GM23338 (cell line): ENCODE measurements around the gene GPR63. TPM values are rescaled to one million over a fixed set of nuclear protein-coding genes. Genes with fewer than 3 reads are reported as not detected.

ENCODE experiments used
- ATAC-seq: fragments of 200-7000 bp; cut with Tn5 transposase; 3 replicates; pipeline ENCODE4 v1.9.1; 2020
- DNase-seq: peaks from one replicate; pipeline ENCODE4 v3.0.0-alpha.2; 2015; ENCODE audit warnings: low spot score
- H2AFZ ChIP-seq: fragments of 200-600 bp; sonication (generic); 2 replicates; pipeline ENCODE4 v1.8.0; 2016; ENCODE audit warnings: antibody characterized with exemption, mild to moderate bottlenecking, moderate library complexity
- H3F3A ChIP-seq: fragments of 200-600 bp; sonication (generic); replicated peaks from 2 replicates; pipeline ENCODE4 v1.8.0; 2017; ENCODE audit warnings: antibody characterized with exemption, mixed run types, low read depth
- H3K27ac ChIP-seq: fragments of 200-600 bp; sonication (generic); 2 replicates; pipeline ENCODE4 v1.6.1; 2016; ENCODE audit warnings: low read depth
- H3K27me3 ChIP-seq: fragments of 200-600 bp; sonication (generic); 2 replicates; pipeline ENCODE4 v1.8.0; 2016; ENCODE audit warnings: mild to moderate bottlenecking, mixed run types, moderate library complexity; ENCODE audit not compliant: insufficient read depth
- H3K36me3 ChIP-seq: fragments of 200-600 bp; sonication (generic); 2 replicates; pipeline ENCODE4 v1.8.0; 2016; ENCODE audit warnings: mild to moderate bottlenecking; ENCODE audit not compliant: insufficient read depth
- H3K4me1 ChIP-seq: fragments of 200-600 bp; sonication (generic); 2 replicates; pipeline ENCODE4 v1.8.0; 2016; ENCODE audit warnings: mild to moderate bottlenecking, moderate library complexity; ENCODE audit not compliant: insufficient read depth
- H3K4me2 ChIP-seq: fragments of 200-600 bp; sonication (generic); 2 replicates; pipeline ENCODE4 v1.7.1; 2017; ENCODE audit warnings: mixed run types
- H3K4me3 ChIP-seq: fragments of 200-600 bp; sonication (generic); 2 replicates; pipeline ENCODE4 v1.6.1; 2016; ENCODE audit warnings: mixed run types
- H3K79me2 ChIP-seq: fragments of 200-600 bp; sonication (generic); replicated peaks from 2 replicates; pipeline ENCODE4 v1.8.0; 2017; ENCODE audit warnings: mild to moderate bottlenecking; ENCODE audit not compliant: insufficient read depth
- H3K9me2 ChIP-seq: fragments of 200-600 bp; sonication (generic); 2 replicates; pipeline ENCODE4 v1.8.0; 2017; ENCODE audit not compliant: insufficient read depth
- H4K20me1 ChIP-seq: fragments of 200-600 bp; sonication (generic); replicated peaks from 2 replicates; pipeline ENCODE4 v1.8.0; 2017; ENCODE audit warnings: mild to moderate bottlenecking; ENCODE audit not compliant: insufficient read depth
- H3K27ac Mint-ChIP-seq: 2 replicates; pipeline ENCODE4 v1.8.0; 2020; ENCODE audit warnings: inconsistent platforms, mild to moderate bottlenecking, moderate library complexity, mixed read lengths
- H3K27me3 Mint-ChIP-seq: 3 replicates; pipeline ENCODE4 v1.8.0; 2022; ENCODE audit warnings: low read depth, mild to moderate bottlenecking, moderate library complexity, mixed read lengths, inconsistent platforms; ENCODE audit not compliant: insufficient read depth, poor library complexity
- H3K36me3 Mint-ChIP-seq: 3 replicates; pipeline ENCODE4 v1.8.0; 2021; ENCODE audit warnings: low read depth, mild to moderate bottlenecking, inconsistent platforms, moderate library complexity, mixed read lengths
- H3K4me1 Mint-ChIP-seq: 3 replicates; pipeline ENCODE4 v1.8.0; 2020; ENCODE audit warnings: mild to moderate bottlenecking, inconsistent platforms, mixed read lengths
- H3K4me3 Mint-ChIP-seq: 3 replicates; pipeline ENCODE4 v1.8.0; 2021; ENCODE audit warnings: moderate library complexity, mild to moderate bottlenecking, inconsistent platforms, mixed read lengths
- H3K9me3 Mint-ChIP-seq: 3 replicates; pipeline ENCODE4 v1.8.0; 2020; ENCODE audit warnings: moderate library complexity, mild to moderate bottlenecking, inconsistent platforms, mixed read lengths
- CREB1 ChIP-seq: fragments of 250-450 bp; sonication (Bioruptor Pico); IDR thresholded peaks from 2 replicates; pipeline ENCODE4 v1.5.0; 2020; ENCODE audit warnings: low read depth, mild to moderate bottlenecking, moderate library complexity
- CTCF ChIP-seq, 2 experiments: fragments of 200-600 bp in 1 of 2; sonication (generic) in 1 of 2; conservative IDR thresholded peaks; 2 replicates each; pipeline versions ENCODE4 v1.5.1 to v1.6.1; 2016 to 2017; ENCODE audit warnings: antibody characterized with exemption in 2 of 2, low read depth in 2 of 2, mild to moderate bottlenecking in 2 of 2, moderate library complexity in 1 of 2
- EZH2phosphoT487 ChIP-seq: fragments of 200-600 bp; sonication (generic); IDR thresholded peaks from one replicate; pipeline ENCODE4 v1.8.1; 2018; ENCODE audit warnings: antibody characterized with exemption; ENCODE audit not compliant: unreplicated experiment
- NANOG ChIP-seq: IDR thresholded peaks from 2 replicates; pipeline ENCODE4 v1.6.1; 2016; ENCODE audit warnings: antibody characterized with exemption, borderline replicate concordance
- ZNF114 ChIP-seq: fragments of 250-450 bp; sonication (Bioruptor Pico); IDR thresholded peaks from 2 replicates; pipeline ENCODE4 v1.5.0; 2020; ENCODE audit warnings: mild to moderate bottlenecking, moderate library complexity
- ZNF331 ChIP-seq: fragments of 250-450 bp; sonication (Bioruptor Pico); IDR thresholded peaks from 2 replicates; pipeline ENCODE4 v1.5.0; 2020; ENCODE audit warnings: low read depth, mild to moderate bottlenecking, moderate library complexity
- ZNF462 ChIP-seq: fragments of 250-450 bp; sonication (Bioruptor Pico); IDR thresholded peaks from 2 replicates; pipeline ENCODE4 v1.5.0; 2020; ENCODE audit warnings: mild to moderate bottlenecking, moderate library complexity
- polyA plus RNA-seq: library from polyadenylated mRNA; unstranded; fragments of >200 nt; fragmentation: Nextera tagmentation; extraction: Ambion mirVana; gene quantifications from 2 replicates; pipeline ENCODE4 v1.2.1, GENCODE V29; 2016
- total RNA-seq: library from RNA; depleted of rRNA; stranded (reverse); fragments of >200 nt; shearing (Covaris generic); gene quantifications from 2 replicates; pipeline ENCODE4 v1.2.3, GENCODE V29; 2014

Gene GPR63
- total and polyA plus RNA-seq, 2 experiments from 2014 or later = 5.4 to 19.3 TPM

- no peak for TF ChIP-seq ZNF462 (CRISPR knock-in tag)
Observed at GRCh38 chr6:96811136-96811535, 26.1 kb downstream of the GPR63 start (continued).

- Mint-ChIP-seq H3K9me3 (no peaks in the 10 kb centered on the region), H3K27ac (peak overlapping the region; percentile 17), H3K4me1 (peaks cover 26% of the 10 kb centered on the region), H3K27me3 (peaks cover 4% of the 10 kb centered on the region), H3K4me3 (no peak overlapping the region), H3K36me3 (no peaks in the 10 kb centered on the region)
- H3K4me3 ChIP-seq = no peak overlapping the region
- no peak for TF ChIP-seq CREB1
- no peak for TF ChIP-seq NANOG
- no peak for TF ChIP-seq EZH2phosphoT487
- no peak for TF ChIP-seq CTCF (conservative IDR thresholded peaks at IDR 0.05; ENCODE audit: low read depth in 2 of 2)
- TF ChIP-seq ZNF114 (CRISPR knock-in tag) = no peak
- no peak for TF ChIP-seq ZNF331 (CRISPR knock-in tag)
- no peaks in the 10 kb centered on the region for H3K27me3 ChIP-seq
- no peak overlapping the region for H2AFZ ChIP-seq
- no peak for DNase-seq
- H4K20me1 ChIP-seq = peaks cover 9% of the 10 kb centered on the region
- peaks cover 82% of the 10 kb centered on the region for H3K79me2 ChIP-seq
- no peaks in the 10 kb centered on the region for H3F3A ChIP-seq
- no peak for ATAC-seq
- no peak overlapping the region for H3K4me2 ChIP-seq
- H3K4me1 ChIP-seq = peaks cover 27% of the 10 kb centered on the region
- H3K9me2 ChIP-seq = no peaks in the 10 kb centered on the region
- H3K36me3 ChIP-seq = no peaks in the 10 kb centered on the region
- no peak overlapping the region for H3K27ac ChIP-seq
Observed at GRCh38 chr6:96809119-96809518, 28.2 kb downstream of the GPR63 start.
